Stimulated activated CD8-positive, alpha-beta memory T cell treated with anti-CD3 and anti-CD28 coated beads, Interleukin-15, amount 100 ng/mL, for 1 hour (primary cell): ENCODE measurements around the gene GALNT14.
"Not testable (repeated sequence)": the region's sequence is repeated elsewhere in the genome, so short reads cannot be mapped to it uniquely, and the experiment has no call there.

Experiments used
- DNase-seq: peaks from one replicate; pipeline ENCODE4 v3.0.0-alpha.2; 2020; ENCODE audit warnings: low read depth

The GALNT14 gene

DNA sequence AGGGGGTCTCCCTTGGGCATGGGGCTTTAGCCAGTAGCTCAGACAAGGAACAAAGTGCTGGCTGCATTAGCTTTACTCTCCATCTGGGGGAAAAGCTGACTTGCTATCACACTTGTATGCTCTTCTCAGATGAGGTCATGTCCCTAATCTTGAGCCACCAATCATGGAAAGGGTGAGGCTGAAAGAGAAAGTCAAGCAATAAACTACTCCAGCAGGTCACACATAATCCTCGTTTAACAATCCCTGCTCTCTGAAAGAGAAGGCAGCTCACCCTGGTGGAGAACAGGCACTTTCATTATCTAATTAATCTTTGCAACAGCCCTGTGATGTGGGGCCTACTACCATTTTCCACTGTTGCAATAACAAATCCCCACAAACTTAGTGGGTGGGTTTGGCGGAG, 201.3 kb downstream of the GALNT14 start:
- no peak for DNase-seq

DNA sequence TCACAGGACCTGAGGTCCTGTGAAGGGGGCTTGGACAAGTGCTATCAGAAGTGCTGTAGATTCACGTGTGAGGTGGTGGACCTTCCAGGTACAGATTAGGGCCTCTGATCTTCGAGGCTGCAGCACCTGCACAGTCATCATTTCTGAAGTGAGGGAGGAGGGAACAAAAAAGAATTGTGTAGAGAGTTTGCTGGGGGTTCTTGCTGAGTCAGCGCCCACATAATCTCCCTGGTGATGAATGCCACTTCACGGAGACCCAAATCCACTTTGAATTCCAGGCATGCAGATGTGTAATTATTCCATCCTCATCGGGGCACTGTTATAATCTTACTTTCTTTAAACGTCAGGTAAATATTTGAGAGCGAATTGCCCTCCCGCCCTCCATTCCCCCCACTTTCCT, 202.4 kb downstream of the GALNT14 start:
- no peak for DNase-seq

DNA sequence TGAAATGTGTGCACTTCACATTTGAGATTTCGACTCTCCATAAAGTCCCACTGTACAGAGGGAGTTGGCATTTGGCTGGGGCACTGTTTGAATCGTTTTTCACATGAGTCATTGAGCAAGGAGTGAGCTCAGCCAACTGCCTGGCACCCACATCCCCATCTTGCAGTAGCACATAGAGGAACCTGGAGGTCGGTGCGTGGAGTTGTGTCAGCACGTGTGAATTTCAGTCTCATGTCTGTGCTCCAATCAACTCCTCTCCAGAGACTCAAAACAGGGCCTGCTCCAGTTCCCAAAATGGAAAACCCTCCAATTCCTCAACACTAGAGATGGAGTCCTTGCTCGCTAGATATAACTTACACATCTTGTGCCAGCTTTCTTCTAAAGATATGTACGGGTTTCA, 204.2 kb downstream of the GALNT14 start:
- DNase-seq, result no peak

DNA sequence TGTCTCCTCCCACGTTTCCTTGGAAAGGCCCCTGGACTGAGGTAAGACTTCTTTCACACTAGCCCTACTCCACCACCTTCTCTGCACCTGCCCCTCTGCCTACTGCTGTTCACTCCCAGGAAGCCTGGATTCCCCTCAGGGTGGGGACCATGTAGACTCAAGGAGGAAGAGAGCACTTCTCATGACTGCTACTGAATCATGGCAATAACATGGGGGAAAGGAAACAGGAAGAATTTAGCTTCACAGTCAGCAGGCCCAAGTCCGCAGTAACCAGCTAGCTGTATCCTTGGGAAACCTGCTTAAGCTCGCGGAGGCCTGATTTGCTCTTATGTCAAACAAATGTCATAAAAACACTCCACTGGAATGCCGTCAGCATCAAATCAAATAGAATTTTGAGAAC, 204.7 kb downstream of the GALNT14 start:
- DNase-seq, result no peak

DNA sequence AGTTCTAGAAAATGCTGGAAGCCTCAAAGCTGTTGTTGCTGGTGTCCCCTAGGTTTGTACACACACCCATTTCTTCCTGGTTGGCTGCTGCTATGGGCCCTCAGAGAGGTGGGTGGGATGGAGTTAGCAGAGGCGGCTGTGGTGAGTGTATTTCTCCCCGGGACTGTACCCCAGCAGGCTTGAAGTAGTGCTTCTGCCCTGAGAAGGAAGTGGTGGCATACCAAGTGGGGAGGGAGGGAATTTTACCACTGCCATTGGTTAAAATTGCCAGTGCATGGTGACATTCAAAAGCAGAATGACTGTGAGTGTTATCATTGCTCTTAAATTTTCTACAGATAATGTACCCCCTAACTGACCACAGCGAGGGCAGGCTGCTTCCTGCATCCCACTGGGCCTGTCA, 205.4 kb downstream of the GALNT14 start:
- DNase-seq, result no peak

DNA sequence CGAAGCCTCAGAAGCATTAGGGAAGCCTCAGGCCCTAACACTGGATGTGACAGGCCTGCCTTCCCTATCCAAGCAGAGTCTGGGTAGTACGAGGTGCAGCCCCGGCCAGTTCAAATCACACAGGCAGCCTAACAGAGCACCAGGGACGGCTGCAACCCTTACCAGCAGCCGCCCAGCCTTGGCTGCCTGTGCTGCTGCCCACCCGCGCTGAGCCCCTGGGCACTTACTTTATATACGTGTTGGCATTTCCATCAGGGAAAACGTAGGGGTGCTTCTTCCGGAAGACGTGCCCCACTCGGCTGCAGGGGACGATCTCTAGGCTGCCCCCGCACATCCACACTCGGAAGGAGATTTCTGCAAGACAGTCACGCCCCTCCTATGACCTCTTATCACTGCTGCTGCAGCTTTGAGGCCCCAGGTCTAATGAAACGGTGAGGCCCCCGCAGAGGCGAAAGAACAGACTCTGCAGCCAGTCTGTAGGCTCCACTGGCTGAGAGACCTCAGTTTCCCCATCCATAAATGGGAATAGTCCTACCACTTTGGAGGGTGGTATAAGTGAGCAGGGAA, 206.3 kb downstream of the GALNT14 start:
- no peak for DNase-seq

DNA sequence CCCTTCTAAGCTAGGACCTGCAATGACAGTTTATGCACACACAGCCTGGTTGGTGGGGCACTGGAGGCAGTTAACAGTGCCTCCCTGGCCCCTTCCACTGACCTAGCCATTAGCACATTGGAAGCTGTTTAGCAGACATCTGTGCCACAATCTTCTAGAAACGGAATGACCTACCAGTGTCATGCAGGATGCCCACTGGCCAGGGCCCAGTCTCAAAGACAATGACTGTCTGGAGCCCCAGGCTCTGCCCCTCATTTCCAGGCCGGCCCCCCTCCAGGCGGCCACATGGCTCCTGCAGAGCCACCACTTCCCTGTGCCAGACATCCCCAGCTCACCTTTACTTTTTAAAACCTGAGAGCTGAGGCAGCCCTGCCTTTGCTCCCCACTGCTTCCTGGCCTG, 207.5 kb downstream of the GALNT14 start:
- no peak for DNase-seq

DNA sequence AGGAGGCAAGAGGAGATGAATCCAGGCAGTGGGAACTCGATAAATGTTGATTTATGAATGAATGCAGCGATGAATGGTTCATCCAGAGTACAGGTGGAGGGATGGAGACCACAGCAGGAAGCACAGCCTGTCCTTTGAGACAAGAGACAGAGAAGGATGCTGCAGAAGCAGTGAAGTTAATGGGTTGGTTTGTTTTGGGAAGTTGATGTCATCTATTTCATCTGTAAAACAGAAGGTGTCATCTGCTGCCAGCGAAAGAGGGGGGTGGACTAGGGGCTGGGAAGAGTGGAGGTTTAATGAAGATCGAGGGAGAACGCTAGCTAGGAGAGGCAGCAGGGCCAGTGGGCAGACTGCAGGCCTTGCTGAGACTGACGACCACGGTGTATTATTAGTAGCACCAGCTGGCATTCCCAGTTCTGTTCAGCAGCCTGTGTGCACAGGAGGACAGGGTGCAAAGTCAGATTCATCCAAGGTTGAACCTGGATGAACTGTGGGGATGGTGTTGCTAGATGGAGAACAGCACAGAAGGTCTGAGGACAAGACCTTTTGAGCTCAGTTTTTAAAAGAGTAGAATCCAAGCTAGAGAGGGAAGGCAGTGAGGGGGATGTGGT, 210.7 kb downstream of the GALNT14 start:
- no peak for DNase-seq

DNA sequence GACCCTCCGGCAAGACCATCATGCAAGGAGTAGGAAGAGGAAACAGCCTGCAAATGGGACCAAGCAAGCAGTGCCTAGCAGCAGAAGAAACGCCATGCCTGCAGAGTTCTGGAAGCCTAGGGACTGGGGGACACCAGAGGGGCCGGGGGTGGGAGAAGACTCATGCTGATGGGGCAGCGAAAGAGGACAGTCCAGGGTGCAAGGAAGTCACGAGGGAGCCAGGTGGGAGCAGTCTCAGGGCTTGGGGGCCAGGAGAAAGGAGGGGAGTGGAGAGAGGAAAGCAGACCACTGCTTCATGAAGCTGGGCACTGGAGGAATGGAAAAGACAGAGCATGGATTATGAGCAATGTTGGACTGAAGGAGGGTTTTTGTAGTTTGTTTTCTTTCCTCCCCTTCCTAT, 211.6 kb downstream of the GALNT14 start:
- DNase-seq, result no peak

DNA sequence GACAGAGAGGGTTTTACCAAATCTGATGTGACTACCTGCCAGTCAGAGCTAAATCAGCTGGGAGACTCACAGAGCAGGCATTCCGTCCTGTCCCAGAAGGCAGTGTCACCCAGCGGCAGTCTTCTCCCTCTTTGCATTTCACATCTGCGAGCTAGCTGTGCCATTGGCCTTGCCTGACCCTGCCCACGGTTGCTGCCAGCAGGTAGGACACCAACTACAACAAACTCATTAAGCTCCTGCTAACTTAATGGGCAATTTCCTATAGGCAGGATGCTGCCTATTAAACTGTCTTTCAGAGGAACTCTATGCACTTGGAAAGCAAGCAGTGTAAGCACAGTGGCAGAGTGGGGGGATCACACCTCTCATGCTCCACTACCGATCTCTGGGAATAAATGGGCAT, 214.6 kb downstream of the GALNT14 start:
- DNase-seq, result no peak

DNA sequence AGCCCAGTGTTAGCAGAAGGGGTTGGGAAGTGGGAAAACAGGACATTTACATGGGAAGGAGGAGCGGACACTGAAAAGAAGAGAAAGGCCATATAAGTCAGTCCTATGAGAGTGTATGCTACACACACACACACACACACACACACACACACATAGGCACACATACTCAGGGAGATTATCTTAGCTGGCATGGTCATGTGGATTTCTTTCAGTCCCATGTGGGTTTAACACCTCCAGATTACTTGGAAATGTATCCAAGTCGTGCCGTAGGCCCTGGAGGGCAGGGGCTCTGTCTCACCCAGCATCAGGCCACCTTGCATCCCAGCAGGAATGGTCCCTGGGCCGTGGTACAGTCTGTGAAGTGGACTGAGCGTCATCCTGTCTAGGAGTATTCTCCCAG, 217.7 kb downstream of the GALNT14 start:
- DNase-seq, result no peak

DNA sequence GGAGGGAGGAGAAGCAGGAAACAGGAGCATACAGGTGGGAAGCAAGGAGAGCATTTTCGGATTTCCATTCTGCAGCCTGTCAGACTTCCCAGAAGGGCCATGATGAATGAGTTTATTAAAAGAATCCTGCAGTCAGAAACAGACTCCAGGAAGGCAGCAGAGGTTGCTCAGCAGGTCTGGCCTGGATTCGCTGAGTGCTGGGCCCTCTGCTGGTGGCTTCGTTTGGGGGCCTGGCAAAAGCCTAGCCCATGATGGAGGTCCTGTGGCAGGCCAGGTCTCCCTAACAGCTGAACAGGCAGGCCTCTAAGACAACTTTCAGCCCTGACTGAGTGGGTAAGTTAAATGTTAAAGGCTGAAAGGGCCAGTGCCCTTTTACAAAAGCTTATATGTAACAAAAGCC, 222.8 kb downstream of the GALNT14 start:
- no peak for DNase-seq

DNA sequence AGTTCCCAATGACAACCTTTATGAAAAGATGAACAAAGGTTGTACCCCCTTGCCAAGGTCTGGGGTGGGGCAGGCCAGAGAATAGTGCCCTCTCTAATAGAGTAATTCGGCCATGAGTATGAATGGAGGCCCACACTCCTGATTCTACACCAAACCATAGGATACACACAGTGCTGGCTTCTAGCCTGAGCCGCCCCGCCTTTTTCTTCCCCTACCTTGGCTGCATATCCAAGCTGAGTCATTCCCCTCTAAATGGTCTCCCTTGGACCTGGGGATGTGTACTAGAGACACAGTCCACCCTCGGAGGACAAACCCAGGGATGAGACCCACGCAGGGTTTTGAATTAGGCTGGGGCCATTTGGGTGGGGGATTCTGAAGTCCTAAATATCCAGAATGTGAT, 223.8 kb downstream of the GALNT14 start:
- no peak for DNase-seq

DNA sequence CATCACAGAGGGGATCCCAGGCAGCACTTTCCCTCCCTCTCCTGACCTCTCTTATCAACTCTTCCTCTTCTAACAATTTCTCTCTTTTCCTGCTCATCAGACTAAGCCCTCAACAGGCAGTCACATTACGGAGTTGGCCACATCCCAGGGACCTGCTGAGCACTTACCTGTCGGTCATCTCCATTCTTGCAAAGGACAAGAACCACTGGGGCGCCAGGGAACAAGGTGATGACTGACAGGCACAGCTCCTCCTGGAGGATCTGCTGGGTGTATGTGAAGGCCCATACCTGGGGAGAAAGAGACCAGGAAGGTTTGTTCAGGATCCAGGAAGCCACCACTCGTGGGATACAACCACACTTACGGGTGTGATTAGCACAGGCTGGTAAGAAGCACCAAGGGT, 226.2 kb downstream of the GALNT14 start:
- DNase-seq, result no peak

DNA sequence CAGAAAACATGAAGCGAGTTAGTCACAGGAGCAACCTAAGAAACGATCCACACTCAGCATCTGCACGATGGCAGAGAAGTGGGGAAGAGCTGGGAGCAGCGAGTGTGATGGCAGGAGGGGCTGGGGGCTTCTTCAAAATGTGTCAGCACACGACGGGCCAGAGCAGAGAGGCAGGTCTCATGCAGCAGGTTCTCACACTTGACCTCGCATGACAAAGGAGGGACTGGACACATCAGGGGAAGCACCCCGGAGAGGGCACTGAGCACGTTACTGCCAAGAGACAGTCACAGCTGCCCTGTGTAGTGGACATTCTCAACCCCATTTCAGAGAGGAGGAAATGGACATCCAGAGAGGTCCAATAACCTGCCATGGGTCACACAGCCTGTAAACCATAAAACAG, 226.9 kb downstream of the GALNT14 start:
- no peak for DNase-seq

DNA sequence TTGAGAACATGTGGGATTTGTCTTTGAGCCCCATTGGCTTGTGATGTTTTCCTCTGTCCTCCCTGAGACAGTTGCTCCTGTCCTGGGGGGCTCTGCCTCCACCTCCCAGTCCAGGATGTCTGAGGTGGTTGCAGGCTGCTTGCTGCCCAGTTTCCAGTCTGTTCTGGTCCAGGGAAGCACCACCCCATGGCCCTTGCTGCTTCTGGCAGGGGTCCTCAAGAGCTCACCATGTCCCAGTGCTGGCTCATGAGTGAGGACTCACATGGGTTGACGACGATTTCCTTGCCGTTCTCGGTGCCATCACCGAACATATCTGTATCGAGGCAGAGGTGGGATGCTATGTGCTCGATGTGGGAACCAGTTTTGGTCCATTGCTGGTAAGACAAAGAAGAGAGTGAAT, 227.6 kb downstream of the GALNT14 start:
- no peak for DNase-seq

DNA sequence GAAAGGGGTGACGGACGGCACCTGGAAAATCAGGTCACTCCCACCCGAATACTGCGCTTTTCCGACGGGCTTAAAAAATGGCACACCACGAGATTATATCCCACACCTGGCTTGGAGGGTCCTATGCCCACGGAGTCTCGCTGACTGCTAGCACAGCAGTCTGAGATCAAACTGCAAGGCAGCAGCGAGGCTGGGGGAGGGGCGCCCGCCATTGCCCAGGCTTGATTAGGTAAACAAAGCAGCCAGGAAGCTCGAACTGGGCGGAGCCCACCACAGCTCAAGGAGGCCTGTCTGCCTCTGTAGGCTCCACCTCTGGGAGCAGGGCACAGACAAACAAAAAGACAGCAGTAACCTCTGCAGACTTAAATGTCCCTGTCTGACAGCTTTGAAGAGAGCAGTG, 233.8 kb downstream of the GALNT14 start:
- not testable (repeated sequence) for DNase-seq

DNA sequence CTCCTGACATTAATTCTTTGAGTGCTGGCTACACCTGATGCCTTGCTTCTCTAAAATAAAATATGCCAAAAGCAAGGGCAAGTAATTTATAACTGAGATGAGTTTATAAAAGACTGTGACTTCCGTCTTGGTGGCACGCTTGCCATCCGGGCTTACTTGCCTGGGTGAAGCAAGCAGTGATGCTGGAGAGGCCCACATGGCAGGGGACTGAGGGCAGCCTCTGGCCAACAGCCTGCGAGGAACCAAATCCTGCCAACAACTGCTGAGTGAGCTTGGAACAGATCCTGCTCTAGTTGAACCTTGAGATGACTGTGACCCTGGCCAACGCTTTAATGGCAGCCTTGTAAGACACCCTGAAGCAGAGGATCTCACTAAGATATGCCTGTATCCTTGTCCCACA, 234.9 kb downstream of the GALNT14 start:
- DNase-seq, result no peak

DNA sequence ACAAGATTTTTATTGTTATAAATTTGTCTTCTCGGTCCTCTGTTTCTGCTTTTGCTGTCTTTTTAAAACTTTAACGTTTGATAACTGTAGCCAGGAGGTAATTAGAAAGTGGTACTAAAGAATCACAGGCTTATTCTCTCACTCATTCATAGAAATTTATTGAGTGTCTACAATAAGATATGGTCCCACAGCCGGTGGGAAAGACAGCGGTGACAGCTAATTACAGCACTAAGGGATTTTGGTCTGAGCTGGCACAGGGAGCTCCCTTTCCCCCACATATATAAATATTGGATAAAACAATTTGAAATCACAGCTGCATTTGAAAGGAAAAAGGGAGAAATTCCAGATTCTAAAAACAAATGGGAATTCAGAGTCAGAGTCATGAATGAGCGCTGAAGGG, 237.9 kb downstream of the GALNT14 start:
- DNase-seq, result no peak

DNA sequence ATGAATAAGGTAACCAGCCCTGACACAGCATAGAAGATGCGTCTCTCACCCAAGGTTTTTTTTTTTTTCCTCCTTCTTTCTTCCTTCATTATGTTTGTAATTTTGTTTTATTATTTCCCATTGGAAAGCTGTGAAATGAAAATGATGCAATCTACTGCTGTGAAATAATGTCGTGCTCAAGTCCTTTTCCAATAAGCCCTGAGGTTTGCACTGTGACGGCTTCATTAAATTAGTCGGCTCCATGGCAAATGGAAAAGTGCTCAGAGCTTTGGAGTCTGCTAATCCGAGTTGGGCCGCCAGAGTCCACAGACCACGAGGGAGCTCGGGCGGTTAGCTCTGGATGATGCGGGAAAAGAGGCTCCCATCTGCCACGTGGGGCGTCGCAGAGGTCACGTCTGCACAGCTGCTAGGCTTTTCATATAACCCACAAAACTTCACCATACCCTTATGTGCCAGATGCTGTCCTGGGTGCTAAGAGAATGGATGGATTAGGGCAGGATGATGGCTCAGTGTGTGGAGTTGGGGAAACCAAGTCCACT, 238.7 kb downstream of the GALNT14 start:
- DNase-seq, result no peak

DNA sequence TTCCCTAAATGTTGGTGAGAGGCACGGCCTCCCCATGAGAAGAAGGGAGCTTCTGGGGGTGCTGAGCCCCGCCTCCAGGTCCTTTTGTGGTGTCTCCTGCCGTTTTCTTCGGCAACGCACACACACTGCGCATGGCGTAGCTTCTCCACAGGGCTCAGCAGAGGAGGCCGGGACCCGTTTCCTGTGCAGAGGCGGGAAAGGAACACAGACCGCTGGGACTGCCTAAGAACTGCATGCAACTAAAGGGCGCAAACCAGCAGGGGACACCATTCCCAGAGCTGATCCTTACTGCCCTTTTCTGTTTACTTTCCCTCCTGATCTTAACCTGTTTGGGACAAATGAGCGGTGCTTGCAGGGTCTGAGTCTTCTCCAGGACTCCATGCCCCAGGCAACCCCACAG, 240.7 kb downstream of the GALNT14 start:
- DNase-seq, result no peak

DNA sequence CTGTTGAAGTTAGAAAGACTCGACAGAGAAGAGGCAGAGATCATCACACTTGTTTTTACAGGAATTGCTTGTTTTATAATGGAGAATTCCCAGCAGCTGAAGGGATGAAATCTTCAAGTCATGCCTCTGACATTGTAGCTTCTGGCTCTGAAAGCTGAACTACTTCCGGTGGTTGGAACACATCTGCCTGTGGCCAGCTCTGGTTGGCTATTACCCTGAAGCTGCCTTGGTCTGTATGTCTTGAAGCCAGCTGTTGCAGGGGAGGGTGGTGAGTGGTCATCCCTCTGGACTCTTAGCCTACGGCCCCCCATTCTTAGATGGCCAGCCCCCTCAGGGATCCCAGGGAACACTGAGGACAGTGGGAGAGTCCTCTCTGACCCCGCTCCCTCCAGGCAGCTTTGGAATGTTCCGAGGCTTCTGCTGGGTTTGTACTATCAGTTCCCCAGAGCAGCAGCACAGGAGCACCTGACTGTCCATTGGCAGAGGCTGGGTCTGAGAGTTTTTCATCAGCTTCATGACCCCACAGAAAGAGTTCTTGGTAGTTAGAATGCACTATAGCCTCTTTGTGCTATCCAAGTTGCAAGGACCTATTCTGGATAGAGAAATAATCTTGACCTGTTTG, 243.6 kb downstream of the GALNT14 start:
- no peak for DNase-seq

DNA sequence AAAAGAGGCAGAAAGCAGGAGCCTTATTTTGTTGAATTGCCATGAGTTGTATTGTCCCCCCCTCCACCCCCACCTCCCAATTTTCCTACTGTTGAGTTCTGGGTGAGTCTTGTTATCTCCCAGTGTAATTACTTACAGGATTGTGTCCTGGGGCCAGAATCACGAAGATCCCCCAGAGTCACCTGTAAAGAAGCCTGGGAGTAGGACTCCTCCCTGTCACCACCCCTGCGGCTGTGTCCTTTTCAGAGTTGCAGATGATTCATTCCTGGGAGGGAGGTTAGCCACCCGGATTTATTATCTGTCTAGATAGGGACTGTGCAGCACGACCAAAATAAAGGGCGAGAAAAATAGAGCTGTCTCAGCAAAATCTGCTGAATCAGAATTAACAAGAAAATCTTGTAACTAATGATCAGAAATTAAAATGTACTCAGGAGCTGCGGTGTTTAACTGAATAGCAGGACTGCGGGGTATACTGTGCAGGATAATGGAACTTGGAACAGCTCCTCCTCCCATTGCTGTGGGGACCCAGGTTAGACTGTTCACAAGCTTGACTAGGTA, 249.3 kb downstream of the GALNT14 start:
- no peak for DNase-seq

DNA sequence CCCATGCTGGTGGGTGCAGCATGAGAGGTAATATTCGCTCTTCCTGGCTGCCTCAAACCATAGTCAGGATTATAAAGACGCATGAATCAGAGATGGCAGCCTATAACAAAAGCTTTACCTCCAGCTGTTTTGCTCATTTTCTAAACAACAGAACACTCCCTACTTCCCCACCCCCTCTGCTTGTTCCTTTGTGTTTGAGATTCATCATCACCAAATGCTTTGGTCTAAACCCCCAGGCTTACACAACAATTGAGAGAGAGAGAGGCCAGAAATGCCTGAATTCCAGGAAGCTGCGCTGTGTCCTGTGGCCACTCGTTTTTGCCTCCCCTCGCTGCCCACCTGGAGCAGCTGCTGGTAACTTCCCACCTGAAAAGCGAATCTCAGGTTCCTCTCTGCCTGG, 252.2 kb downstream of the GALNT14 start:
- DNase-seq, result no peak
